ENCODE data around the gene ANKRD26.

ANKRD26 gene

GRCh38 chr10:26981232-26981824 is 119.0 kb downstream of the ANKRD26 start:
- no peak for TF ChIP-seq CTCF (IDR thresholded peaks at IDR 0.05; ENCODE audit: low read depth, low read length)
- H3K4me3 ChIP-seq (ENCODE audit: low read depth, low read length): no peak overlapping the region

DNA sequence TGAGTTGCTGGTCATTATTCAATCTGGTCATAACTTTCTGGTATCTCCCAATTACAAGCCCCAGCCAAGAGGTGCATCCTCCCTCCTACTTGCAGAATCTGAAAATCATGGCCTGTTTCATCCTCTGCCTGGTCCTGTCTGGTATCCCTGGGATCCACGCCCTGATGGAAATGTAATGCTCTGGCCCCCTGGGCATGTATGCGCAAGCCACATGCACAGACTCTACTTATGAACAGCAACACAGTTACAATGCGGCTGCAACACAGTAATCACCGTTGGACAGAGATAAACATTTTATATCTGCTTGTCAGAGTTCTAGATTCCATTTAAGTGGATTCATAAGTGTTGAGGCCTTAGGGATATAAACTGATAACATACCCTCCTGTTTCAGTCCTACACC is 121.8 kb downstream of the ANKRD26 start:
- no peak overlapping the region for H3K4me3 ChIP-seq (ENCODE audit: low read depth, low read length)
- TF ChIP-seq CTCF (IDR thresholded peaks at IDR 0.05; ENCODE audit: low read depth, low read length): no peak

DNA sequence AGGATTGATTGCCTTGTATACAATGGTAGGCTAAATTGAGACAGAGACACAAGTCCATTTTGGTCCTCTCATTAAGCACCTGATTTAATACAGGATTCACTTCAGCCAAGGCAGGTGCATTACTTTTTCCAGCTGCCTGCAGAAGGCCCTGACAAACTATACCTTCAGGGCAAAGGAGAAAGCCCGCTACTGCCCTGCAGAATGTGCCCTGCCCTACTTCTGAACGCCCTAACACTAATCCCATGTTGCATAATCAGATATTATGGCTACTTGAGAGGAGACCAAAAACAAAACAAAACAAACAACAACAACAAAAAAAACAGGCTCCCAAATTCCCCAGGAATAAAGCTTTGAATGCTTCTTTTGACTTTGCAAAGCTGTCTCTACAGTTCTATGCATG is 122.7 kb downstream of the ANKRD26 start:
- H3K4me3 ChIP-seq (ENCODE audit: low read depth, low read length): no peak overlapping the region
- TF ChIP-seq CTCF (IDR thresholded peaks at IDR 0.05; ENCODE audit: low read depth, low read length): no peak

GRCh38 chr10:26970667-26971066 is 129.6 kb downstream of the ANKRD26 start:
- TF ChIP-seq CTCF (IDR thresholded peaks at IDR 0.05; ENCODE audit: low read depth, low read length): no peak
- no peak overlapping the region for H3K4me3 ChIP-seq (ENCODE audit: low read depth, low read length)

DNA sequence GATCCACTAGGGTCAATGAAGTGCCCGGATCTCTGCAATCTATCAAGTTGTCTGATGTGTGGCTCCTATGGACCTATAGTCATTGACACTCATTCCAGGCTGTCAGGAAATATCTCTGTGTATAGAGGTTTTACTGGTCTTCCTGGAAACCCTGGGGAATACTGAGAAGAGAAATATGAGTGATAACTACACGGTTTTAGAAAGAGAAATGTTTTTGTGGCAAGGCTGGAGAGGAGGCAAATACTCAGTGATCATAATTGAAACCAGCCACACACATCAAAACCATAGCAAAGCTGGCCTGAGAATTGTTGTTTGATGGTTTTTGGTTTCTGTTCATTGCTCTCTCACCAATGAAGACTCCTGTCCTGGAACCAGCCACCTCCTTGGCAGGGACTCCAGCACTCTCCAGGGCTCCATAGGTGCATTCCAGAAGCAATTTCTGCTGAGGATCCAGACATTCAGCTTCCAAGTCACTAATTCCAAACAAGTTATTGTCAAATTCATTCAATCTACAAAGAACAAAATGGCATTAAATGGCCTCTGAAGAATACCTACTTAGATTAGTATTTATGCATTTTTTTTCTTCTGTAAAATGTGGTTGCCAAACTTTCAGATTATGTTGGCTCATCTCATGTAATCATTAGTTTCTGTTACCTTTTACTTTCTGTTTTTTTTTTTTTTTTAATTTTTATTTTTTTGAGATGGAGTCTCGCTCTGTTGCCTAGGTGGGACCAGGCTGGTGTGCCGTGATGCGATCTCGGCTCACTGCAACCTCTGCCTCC is 131.0 kb downstream of the ANKRD26 start:
- H3K4me3 ChIP-seq (ENCODE audit: low read depth, low read length): no peak overlapping the region
- no peak for TF ChIP-seq CTCF (IDR thresholded peaks at IDR 0.05; ENCODE audit: low read depth, low read length)

DNA sequence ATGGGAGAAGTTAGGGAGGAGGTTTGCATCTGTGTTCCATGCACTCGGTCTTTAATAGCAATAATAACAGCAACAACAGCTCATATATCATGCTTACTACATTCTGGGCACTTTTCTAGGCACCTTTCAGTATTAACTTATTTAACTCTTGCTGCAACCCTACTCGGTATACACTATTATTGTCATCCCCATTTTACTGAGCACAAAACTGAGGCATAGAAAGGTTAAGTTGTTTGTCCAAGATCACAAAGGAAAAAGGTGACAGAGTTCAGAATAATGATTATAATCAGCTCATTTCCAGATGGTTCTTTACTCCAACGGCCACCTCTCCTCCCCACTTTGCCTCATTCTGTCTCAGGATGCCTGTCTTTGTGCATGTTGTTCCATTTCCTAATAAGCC is 137.5 kb downstream of the ANKRD26 start:
- TF ChIP-seq CTCF (IDR thresholded peaks at IDR 0.05; ENCODE audit: low read depth, low read length): no peak
- H3K4me3 ChIP-seq (ENCODE audit: low read depth, low read length): no peak overlapping the region

DNA sequence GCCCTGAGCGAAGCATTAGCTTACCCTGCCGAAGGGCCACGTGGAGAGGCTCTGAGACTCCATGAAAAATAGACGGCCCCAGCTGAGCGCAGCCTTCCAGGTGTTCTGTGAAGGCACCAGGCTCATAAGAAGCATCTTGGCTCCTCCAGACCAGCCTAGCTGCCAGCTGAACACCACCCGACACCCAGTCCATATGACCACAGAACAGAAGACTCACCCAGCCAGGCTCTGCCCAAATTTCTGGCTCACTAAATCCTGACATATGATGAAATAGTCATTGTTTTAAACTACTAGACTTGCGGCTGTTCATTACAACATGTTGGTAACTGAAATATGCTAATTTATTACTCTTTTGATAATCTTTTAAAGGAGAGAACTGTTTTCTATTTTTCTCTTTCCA is 140.0 kb downstream of the ANKRD26 start:
- H3K4me3 ChIP-seq (ENCODE audit: low read depth, low read length): no peak overlapping the region
- no peak for TF ChIP-seq CTCF (IDR thresholded peaks at IDR 0.05; ENCODE audit: low read depth, low read length)
